Esophagus muscularis mucosa (tissue), 4 donors: ENCODE data around the gene MRPL9. TPM values are rescaled to one million over a fixed set of nuclear protein-coding genes. Genes with fewer than 3 reads are reported as not detected.

Experiments
- DNase-seq: peaks from one replicate; pipeline ENCODE4 v3.0.0-alpha.2; 2017; ENCODE audit errors: extremely low spot score
- H3K27ac ChIP-seq, 4 donors: fragments of 200-600 bp; sonication (generic); replicated peaks in 1 of 4; 1 replicate in 3 of 4; 2 replicates in 1 of 4; pipeline ENCODE4 v1.5.1; 2016 to 2019; ENCODE audit warnings: mild to moderate bottlenecking in 1 of 4
- H3K27me3 ChIP-seq, 4 donors: fragments of 200-600 bp; sonication (generic); one replicate each; pipeline versions ENCODE4 v1.5.1 to v1.6.0; 2016 to 2019
- H3K36me3 ChIP-seq, 4 donors: fragments of 200-600 bp; sonication (generic); one replicate each; pipeline ENCODE4 v1.5.1; 2016 to 2019
- H3K4me1 ChIP-seq, 4 donors: fragments of 200-600 bp; sonication (generic); one replicate each; pipeline ENCODE4 v1.5.1; 2016 to 2019
- H3K4me3 ChIP-seq, 4 donors: fragments of 200-600 bp; sonication (generic); 1 replicate in 2 of 4; 2 replicates in 2 of 4; pipeline ENCODE4 v1.5.1; 2016 to 2019; ENCODE audit warnings: mild to moderate bottlenecking in 4 of 4, moderate library complexity in 1 of 4
- H3K9me3 ChIP-seq, 4 donors: fragments of 200-600 bp; sonication (generic); 1 replicate in 3 of 4; 2 replicates in 1 of 4; pipeline ENCODE4 v1.5.1; 2016 to 2019
- CTCF ChIP-seq, 3 experiments: fragments of 200-600 bp in 2 of 3; fragments of 450-650 bp in 1 of 3; sonication (generic) in 2 of 3; IDR thresholded peaks; one replicate each; pipeline ENCODE4 v1.5.1; 2017 to 2019; ENCODE audit warnings: antibody characterized with exemption in 3 of 3, mild to moderate bottlenecking in 2 of 3, moderate library complexity in 1 of 3
- EP300 ChIP-seq: sonication (generic); formaldehyde crosslinking; IDR thresholded peaks from one replicate; pipeline ENCODE4 v1.6.1; 2017; ENCODE audit warnings: antibody characterized with exemption
- POLR2A ChIP-seq: fragments of 450-650 bp; IDR thresholded peaks from one replicate; pipeline ENCODE4 v1.6.1; 2017; ENCODE audit warnings: antibody characterized with exemption, moderate library complexity, mild to moderate bottlenecking, low read depth
- POLR2AphosphoS5 ChIP-seq, 2 donors: sonication (generic); formaldehyde crosslinking; IDR thresholded peaks; one replicate each; pipeline ENCODE4 v1.6.1; 2017; ENCODE audit warnings: antibody characterized with exemption in 2 of 2
- WGBS: methylation state at CpG from one replicate; pipeline ENCODE4 v1.1.5; 2018; 5-methylcytosine and 5-hydroxymethylcytosine counted together
- intact Hi-C: fragments of 100-400 bp; cut with DNase I; formaldehyde crosslinking; loops from one replicate; pipeline ENCODE4 v1.15.1; 2023
- small RNA-seq, 3 donors: library from RNA; depleted of rRNA; stranded (forward); fragments of <200 nt; gene quantifications; one replicate each; pipeline ENCODE3, GENCODE V24; 2016
- total RNA-seq, 4 donors: library from RNA; depleted of rRNA; stranded (reverse); fragments of >200 nt; gene quantifications; one replicate each; pipeline versions ENCODE4 v1.1.0 to v1.2.1, GENCODE V29; 2016

MRPL9 gene
- total RNA-seq, 4 donors from 2014 or later = 49.8 to 57.0 (median 56.5) TPM

- H3K36me3 ChIP-seq = no peaks in the 10 kb centered on the region
- no peak for DNase-seq
- 47% methylated on average over 15 of the region's 15 CpGs for WGBS
- H3K4me3 ChIP-seq = no peak overlapping the region
- TF ChIP-seq POLR2A (no peak), CTCF (IDR thresholded peaks at IDR 0.05) (no peak), POLR2AphosphoS5 (IDR thresholded peaks at IDR 0.05) (no peak), EP300 (no peak)
- no peak overlapping the region for H3K27ac ChIP-seq
- no peaks in the 10 kb centered on the region for H3K9me3 ChIP-seq
- H3K27me3 ChIP-seq = peaks cover 0 to 12% (median 0%) of the 10 kb centered on the region in 4 donors
- intact Hi-C loops = no loop called here
- no peaks in the 10 kb centered on the region for H3K4me1 ChIP-seq
Observed at GRCh38 chr1:151710187-151710840, 53.0 kb downstream of the MRPL9 start.

Small RNA genes within 50 kb of the gene (small RNA-seq; reads per million reads assigned to genes)
- 0 reads per million in 3 donors for gene RNU6-662P

Other genes with a start within 250 kb of the MRPL9 start
- 10 to 100 TPM; 10.4 to 24.2 (median 15.9) TPM for gene TUFT1, start 223.2 kb downstream of the MRPL9 start, total RNA-seq
- gene SNX27, start 151.4 kb downstream of the MRPL9 start, total RNA-seq = 10 to 100 TPM; 39.4 to 55.4 (median 49.6) TPM
- gene CELF3, start 46.7 kb downstream of the MRPL9 start, total RNA-seq = 1 to 10 TPM in 1 of 4 donors, under 1 TPM in 3; 0.23 to 1.0 (median 0.58) TPM
- 1 to 10 TPM in 1 of 4 donors, not detected in 3; 1.7 TPM for gene RIIAD1, start 42.0 kb downstream of the MRPL9 start, total RNA-seq
- gene TDRKH, start 27.0 kb upstream of the MRPL9 start, total RNA-seq = 1 to 10 TPM; 4.0 to 8.7 (median 6.1) TPM
- not detected for gene LINGO4, start 41.9 kb upstream of the MRPL9 start, total RNA-seq
- under 1 TPM in 2 of 4 donors, not detected in 2; 0.11 to 0.17 TPM for gene RORC, start 68.3 kb upstream of the MRPL9 start, total RNA-seq
- gene C2CD4D, start 76.3 kb upstream of the MRPL9 start, total RNA-seq = not detected
- not detected for gene THEM5, start 90.2 kb upstream of the MRPL9 start, total RNA-seq
- 10 to 100 TPM; 13.2 to 15.7 (median 14.3) TPM for gene THEM4, start 146.0 kb upstream of the MRPL9 start, total RNA-seq
- 100 to 1,000 TPM in 2 of 4 donors, 10 to 100 TPM in 2; 82.5 to 214 (median 105) TPM for gene S100A10, start 230.4 kb upstream of the MRPL9 start, total RNA-seq